Measurements from ENCODE around the gene DDX52.

GRCh38 chr17:37642681-37643080 is 565 bp downstream of the DDX52 start:
- TF ChIP-seq CTCF (IDR thresholded peaks at IDR 0.05) (no peak), POLR2A (IDR thresholded peaks at IDR 0.05) (no peak)
